Measurements from ENCODE around the gene SLC29A2. TPM values are rescaled to one million over a fixed set of nuclear protein-coding genes. Genes with fewer than 3 reads are reported as not detected.
"Not testable (repeated sequence)": the region's sequence is repeated elsewhere in the genome, so short reads cannot be mapped to it uniquely, and the experiment has no call there.

The SLC29A2 gene
- total RNA-seq, 1 experiment from 2014 or later: 0.39 TPM

GRCh38 chr11:66386171-66387069 lies 14.9 kb upstream of the SLC29A2 start:
- DNase-seq (ENCODE audit: low spot score): peak; percentile 68

GRCh38 chr11:66384316-66384715 lies 12.8 kb upstream of the SLC29A2 start:
- DNase-seq (ENCODE audit: low spot score): not testable (repeated sequence)

GRCh38 chr11:66380264-66380663 lies 8.7 kb upstream of the SLC29A2 start:
- not testable (repeated sequence) for DNase-seq (ENCODE audit: low spot score)

GRCh38 chr11:66373690-66374287 lies 2.2 kb upstream of the SLC29A2 start:
- not testable (repeated sequence) for DNase-seq (ENCODE audit: low spot score)

- no peak for DNase-seq (ENCODE audit: low spot score)
Measured at GRCh38 chr11:66373265-66373664, 1.7 kb upstream of the SLC29A2 start.

- DNase-seq (ENCODE audit: low spot score): no peak
Measured at GRCh38 chr11:66369073-66369894, 2.3 kb downstream of the SLC29A2 start.

- DNase-seq (ENCODE audit: low spot score): no peak
Measured at GRCh38 chr11:66368484-66368883, 3.1 kb downstream of the SLC29A2 start.

- no peak for DNase-seq (ENCODE audit: low spot score)
Measured at GRCh38 chr11:66367561-66368312, 3.8 kb downstream of the SLC29A2 start.

- DNase-seq (ENCODE audit: low spot score): no peak
Measured at GRCh38 chr11:66366844-66367477, 4.6 kb downstream of the SLC29A2 start.

- no peak for DNase-seq (ENCODE audit: low spot score)
Measured at GRCh38 chr11:66365711-66366619, 5.6 kb downstream of the SLC29A2 start.

- DNase-seq (ENCODE audit: low spot score): no peak
Measured at GRCh38 chr11:66365166-66365565, 6.4 kb downstream of the SLC29A2 start.

GRCh38 chr11:66363805-66364535 lies 7.6 kb downstream of the SLC29A2 start:
- DNase-seq (ENCODE audit: low spot score): no peak

- no peak for DNase-seq (ENCODE audit: low spot score)
Measured at GRCh38 chr11:66363187-66363601, 8.4 kb downstream of the SLC29A2 start.

- no peak for DNase-seq (ENCODE audit: low spot score)
Measured at GRCh38 chr11:66362481-66363147, 8.9 kb downstream of the SLC29A2 start.

- DNase-seq (ENCODE audit: low spot score): no peak
Measured at GRCh38 chr11:66361502-66361941, 10.0 kb downstream of the SLC29A2 start.

- no peak for DNase-seq (ENCODE audit: low spot score)
Measured at GRCh38 chr11:66360406-66361073, 11.0 kb downstream of the SLC29A2 start.

- no peak for DNase-seq (ENCODE audit: low spot score)
Measured at GRCh38 chr11:66359662-66360087, 11.9 kb downstream of the SLC29A2 start.

All from H4 (cell line).